Subcutaneous abdominal adipose tissue (tissue), 5 donors: ENCODE results near the gene TMC6.
A peak's percentile ranks its signal among the peaks of the same experiment; 100 is the strongest.
"Not testable (repeated sequence)": the region's sequence is repeated elsewhere in the genome, so short reads cannot be mapped to it uniquely, and the experiment has no call there.

Experiments used
- H3K27ac ChIP-seq: one replicate; pipeline ENCODE4 v1.7.0; 2013; ENCODE audit warnings: low read depth, mild to moderate bottlenecking, inconsistent platforms, low read length, moderate library complexity
- H3K27me3 ChIP-seq, 5 donors: one replicate each; pipeline ENCODE4 v1.7.0; 2013; ENCODE audit warnings: low read length in 5 of 5, inconsistent platforms in 1 of 5; ENCODE audit not compliant: control insufficient read depth in 5 of 5, insufficient read depth in 4 of 5
- H3K36me3 ChIP-seq, 5 donors: one replicate each; pipeline ENCODE4 v1.7.0; 2013; ENCODE audit warnings: low read length in 5 of 5; ENCODE audit not compliant: control insufficient read depth in 5 of 5, insufficient read depth in 5 of 5
- H3K4me1 ChIP-seq, 5 donors: one replicate each; pipeline ENCODE4 v1.7.0; 2013; ENCODE audit warnings: low read length in 5 of 5, mild to moderate bottlenecking in 3 of 5, moderate library complexity in 1 of 5; ENCODE audit not compliant: control insufficient read depth in 5 of 5, insufficient read depth in 5 of 5
- H3K4me3 ChIP-seq, 5 donors: one replicate each; pipeline ENCODE4 v1.7.0; 2013; ENCODE audit warnings: low read length in 5 of 5, low read depth in 1 of 5
- H3K9ac ChIP-seq, 5 donors: one replicate each; pipeline ENCODE4 v1.7.0; 2013; ENCODE audit warnings: low read length in 5 of 5, mild to moderate bottlenecking in 4 of 5, moderate library complexity in 3 of 5
- H3K9me3 ChIP-seq, 5 donors: one replicate each; pipeline ENCODE4 v1.7.0; 2013; ENCODE audit warnings: low read length in 5 of 5; ENCODE audit not compliant: control insufficient read depth in 5 of 5
- donor health status: healthy.
- donor health status: healthy.
- donor health status: healthy.
- donor health status: healthy.
- donor health status: healthy.

The TMC6 gene, protein sequence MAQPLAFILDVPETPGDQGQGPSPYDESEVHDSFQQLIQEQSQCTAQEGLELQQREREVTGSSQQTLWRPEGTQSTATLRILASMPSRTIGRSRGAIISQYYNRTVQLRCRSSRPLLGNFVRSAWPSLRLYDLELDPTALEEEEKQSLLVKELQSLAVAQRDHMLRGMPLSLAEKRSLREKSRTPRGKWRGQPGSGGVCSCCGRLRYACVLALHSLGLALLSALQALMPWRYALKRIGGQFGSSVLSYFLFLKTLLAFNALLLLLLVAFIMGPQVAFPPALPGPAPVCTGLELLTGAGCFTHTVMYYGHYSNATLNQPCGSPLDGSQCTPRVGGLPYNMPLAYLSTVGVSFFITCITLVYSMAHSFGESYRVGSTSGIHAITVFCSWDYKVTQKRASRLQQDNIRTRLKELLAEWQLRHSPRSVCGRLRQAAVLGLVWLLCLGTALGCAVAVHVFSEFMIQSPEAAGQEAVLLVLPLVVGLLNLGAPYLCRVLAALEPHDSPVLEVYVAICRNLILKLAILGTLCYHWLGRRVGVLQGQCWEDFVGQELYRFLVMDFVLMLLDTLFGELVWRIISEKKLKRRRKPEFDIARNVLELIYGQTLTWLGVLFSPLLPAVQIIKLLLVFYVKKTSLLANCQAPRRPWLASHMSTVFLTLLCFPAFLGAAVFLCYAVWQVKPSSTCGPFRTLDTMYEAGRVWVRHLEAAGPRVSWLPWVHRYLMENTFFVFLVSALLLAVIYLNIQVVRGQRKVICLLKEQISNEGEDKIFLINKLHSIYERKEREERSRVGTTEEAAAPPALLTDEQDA

DNA sequence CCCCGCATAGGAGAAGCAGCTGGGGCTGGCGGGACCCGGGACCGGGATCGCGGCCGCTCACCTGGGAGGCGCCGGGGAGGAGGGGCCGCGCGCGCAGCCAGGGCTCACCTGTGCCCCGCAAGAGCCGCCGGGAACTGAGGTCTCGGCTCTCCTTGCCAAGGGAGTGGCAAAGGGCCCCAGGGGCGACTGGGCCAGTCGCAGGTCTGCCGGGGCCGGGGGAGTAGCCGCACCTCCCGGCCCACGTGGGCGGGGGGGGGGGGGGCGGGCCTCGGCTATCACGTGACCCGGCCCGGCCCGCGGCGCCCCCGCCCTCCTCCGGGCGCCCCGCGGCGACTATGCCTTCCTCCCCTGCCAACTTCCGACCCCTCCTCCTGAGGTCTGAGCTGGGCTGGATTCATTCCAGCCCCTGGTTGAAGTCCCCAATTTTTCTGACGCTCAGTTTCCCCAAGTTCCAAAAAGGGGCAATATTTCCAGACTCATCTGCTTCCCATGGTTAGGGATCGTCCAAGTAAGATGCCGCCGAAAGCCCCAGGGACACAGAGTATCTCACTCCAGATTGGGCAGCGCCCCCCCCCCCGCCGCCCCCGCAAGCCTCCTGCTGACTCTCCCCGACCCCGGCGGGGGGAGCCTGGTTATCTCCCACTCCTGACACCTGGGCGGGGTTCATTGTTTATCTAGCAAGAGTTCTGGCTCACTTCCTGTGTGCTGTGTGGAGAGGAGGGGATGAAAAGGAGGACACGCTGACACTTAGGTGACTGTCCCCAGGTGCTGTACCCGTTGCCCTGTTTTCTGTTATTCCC, at the start of gene TMC6:
TSS of gene TMC6 (minus strand) at position 205 of the 800 bp plus-strand sequence. CDS start 1,923 bp downstream, outside the sequence.
- H3K27me3 ChIP-seq = peaks cover 0 to 12% (median 0%) of the 10 kb centered on the region in 5 donors
- H3K9ac ChIP-seq = peak within 1 kb of the TSS in 4 of 5 donors; percentile 79 to 86 (median 82)
- H3K36me3 ChIP-seq = peaks cover 0 to 26% (median 12%) of the 10 kb centered on the region in 5 donors
- H3K4me3 ChIP-seq = peak within 1 kb of the TSS; percentile 40 to 81 (median 74)
- no peaks in the 10 kb centered on the region for H3K9me3 ChIP-seq
- H3K4me1 ChIP-seq = peaks cover 7 to 93% (median 83%) of the 10 kb centered on the region in 5 donors
- H3K27ac ChIP-seq = peak within 1 kb of the TSS; percentile 84

DNA sequence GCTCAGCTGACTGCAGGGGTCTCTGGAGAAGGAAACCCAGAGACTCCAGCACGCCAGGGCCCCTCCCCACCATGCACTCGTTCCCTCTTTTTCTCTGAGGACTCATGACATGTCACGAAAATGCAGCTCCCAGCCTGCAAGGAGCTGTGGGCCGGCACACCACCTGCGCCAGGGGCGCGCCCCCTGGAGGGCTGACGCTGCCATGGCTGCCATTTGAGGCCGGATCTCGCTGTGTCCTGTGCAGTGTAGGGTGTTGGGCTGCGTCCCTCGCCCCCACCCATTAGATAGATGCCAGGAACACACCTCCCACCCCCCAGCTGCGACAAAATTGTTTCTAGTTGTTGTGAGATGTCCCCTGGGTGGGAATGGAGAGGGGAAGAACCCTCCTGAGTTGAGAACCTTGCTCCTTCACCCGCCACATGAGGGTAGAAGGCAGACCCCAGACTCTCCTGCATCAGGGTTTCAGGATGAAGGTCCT, 48.0 kb upstream of the TMC6 start:
- H3K9me3 ChIP-seq = no peaks in the 10 kb centered on the region
- peak overlapping the region in 1 of 5 donors; percentile 30 for H3K9ac ChIP-seq
- peaks cover 0 to 14% (median 10%) of the 10 kb centered on the region in 5 donors for H3K36me3 ChIP-seq
- H3K4me3 ChIP-seq = no peak overlapping the region
- H3K4me1 ChIP-seq = peaks cover 13 to 53% (median 44%) of the 10 kb centered on the region in 5 donors
- no peak overlapping the region for H3K27ac ChIP-seq
- no peaks in the 10 kb centered on the region for H3K27me3 ChIP-seq

DNA sequence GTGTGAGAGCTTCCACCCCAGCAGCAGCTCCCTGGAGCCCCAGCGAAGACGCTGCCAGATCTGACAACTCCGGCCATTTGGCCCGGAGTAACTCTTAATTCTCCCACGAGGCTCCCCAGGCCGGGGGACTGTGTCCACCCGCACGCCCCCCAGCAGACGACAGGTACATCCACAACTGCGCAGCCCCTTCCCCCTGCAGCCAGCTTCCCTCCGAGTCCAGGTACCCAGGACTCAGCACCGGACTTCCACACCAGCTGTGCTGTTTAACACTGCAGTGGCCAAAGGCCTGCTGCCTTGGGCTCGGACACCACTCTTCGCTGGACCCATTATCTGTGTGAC, 47.1 kb upstream of the TMC6 start:
- Histone ChIP-seq H3K9ac (no peak overlapping the region), H3K27me3 (no peaks in the 10 kb centered on the region), H3K9me3 (no peaks in the 10 kb centered on the region), H3K4me1 (peaks cover 13 to 59% (median 44%) of the 10 kb centered on the region in 5 donors), H3K36me3 (peaks cover 0 to 24% (median 19%) of the 10 kb centered on the region in 5 donors), H3K27ac (no peak overlapping the region), H3K4me3 (no peak overlapping the region)

DNA sequence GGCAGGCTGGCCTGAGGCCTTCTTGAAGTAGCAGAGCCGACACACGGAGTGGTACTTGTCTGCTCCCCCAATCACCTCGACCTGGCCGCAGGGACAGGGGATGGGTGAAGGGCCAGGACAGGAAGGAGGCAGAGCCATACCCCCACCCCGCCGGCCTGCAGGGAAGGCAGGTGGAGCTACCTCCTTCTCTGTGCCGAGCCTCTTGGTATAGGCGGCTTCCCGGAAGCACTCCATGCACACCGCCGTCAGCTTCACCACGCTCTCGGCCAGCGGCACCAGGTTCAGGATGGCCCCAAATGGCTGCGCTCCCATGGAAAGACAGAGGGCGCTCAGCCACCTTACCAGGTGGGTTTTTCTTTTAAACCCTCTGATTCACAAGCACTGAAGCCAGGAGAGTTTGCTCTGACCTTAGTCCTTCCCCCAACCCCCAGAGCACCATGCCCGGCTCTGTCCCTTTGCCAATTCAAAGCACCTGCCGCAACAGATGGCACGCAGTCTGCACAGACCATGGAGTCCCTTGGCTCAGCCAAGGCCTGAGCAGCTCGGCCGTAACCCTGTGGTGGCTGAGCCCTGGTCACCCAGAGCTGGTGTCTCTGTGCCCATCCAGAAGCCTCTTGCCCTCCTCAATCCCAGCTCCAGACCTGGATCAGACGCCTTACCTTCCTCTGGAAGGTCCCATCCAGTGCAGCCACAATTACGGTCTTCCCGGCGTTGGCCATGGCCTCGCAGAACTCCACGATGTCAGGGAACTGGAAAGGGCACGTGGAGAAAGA, 46.5 kb upstream of the TMC6 start:
- H3K4me3 ChIP-seq = no peak overlapping the region
- no peaks in the 10 kb centered on the region for H3K27me3 ChIP-seq
- H3K27ac ChIP-seq = peak overlapping the region; percentile 79
- H3K9ac ChIP-seq = peak overlapping the region in 4 of 5 donors; percentile 6 to 68 (median 46)
- peaks cover 13 to 64% (median 47%) of the 10 kb centered on the region in 5 donors for H3K4me1 ChIP-seq
- H3K9me3 ChIP-seq = no peaks in the 10 kb centered on the region
- peaks cover 0 to 25% (median 19%) of the 10 kb centered on the region in 5 donors for H3K36me3 ChIP-seq

DNA sequence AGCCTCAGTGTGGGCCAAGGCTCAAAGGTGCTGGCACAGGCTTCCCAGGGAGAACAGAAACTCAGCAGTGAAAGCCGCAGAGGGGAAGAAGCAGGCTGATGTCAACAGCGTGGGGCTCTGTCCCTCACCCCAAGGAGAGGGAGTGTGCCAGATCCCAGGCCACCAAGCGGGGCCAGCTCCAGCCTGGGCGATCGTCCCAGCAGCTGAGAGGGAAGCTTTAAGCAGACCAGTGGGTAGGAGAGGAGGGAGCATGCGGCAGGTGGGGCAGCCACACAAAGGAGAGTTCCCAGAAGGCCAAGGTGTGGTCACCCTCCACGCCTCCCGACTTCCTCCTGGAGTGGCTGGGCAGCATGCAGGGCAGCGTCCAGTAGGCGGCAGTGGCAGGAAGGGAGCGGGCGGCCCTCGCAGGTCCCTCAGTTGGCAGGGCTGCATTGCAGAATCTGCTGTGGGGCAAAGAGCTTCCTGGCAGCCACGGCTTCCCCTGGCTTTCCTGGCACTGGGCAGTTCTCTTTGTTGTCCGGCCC, 45.9 kb upstream of the TMC6 start:
- Histone ChIP-seq H3K27ac (peak overlapping the region; percentile 79), H3K9ac (peak overlapping the region in 3 of 5 donors; percentile 42 to 68 (median 59)), H3K4me3 (no peak overlapping the region), H3K36me3 (peaks cover 0 to 25% (median 19%) of the 10 kb centered on the region in 5 donors), H3K9me3 (no peaks in the 10 kb centered on the region), H3K4me1 (peaks cover 13 to 70% (median 53%) of the 10 kb centered on the region in 5 donors), H3K27me3 (no peaks in the 10 kb centered on the region)

DNA sequence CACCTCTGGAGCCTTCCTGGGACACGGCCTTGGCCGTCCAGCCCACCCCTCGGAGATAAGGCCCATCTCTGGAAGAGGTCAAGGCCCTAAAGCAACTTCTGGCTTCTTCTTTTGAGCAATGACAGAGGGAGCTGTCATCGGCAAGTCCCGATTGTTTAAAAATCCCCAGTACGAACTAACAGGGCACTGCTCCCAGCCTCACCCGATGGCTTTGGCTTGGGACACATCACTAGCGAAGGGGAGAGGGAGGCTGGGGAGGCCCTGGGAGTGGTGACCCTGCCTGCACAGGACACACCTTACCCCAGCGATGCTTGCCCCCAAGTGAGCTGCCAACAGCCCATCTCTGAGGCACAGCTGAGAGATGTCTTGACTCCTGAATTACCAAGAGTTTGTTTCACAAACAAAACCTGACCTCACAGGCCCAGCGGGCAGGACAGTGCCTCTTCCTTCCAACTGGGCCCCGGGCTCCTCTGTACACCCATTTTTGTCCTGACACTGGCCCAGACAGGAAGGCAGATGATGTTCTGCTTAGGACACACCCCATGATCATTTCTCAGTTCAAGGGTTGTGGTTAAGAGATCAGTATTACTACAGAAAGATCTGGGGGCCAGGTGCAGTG, 44.7 kb upstream of the TMC6 start:
- H3K27ac ChIP-seq = peak overlapping the region; percentile 79
- H3K36me3 ChIP-seq = peaks cover 0 to 25% (median 19%) of the 10 kb centered on the region in 5 donors
- no peaks in the 10 kb centered on the region for H3K9me3 ChIP-seq
- no peak overlapping the region for H3K9ac ChIP-seq
- no peaks in the 10 kb centered on the region for H3K27me3 ChIP-seq
- H3K4me1 ChIP-seq = peaks cover 13 to 77% (median 59%) of the 10 kb centered on the region in 5 donors
- no peak overlapping the region for H3K4me3 ChIP-seq

DNA sequence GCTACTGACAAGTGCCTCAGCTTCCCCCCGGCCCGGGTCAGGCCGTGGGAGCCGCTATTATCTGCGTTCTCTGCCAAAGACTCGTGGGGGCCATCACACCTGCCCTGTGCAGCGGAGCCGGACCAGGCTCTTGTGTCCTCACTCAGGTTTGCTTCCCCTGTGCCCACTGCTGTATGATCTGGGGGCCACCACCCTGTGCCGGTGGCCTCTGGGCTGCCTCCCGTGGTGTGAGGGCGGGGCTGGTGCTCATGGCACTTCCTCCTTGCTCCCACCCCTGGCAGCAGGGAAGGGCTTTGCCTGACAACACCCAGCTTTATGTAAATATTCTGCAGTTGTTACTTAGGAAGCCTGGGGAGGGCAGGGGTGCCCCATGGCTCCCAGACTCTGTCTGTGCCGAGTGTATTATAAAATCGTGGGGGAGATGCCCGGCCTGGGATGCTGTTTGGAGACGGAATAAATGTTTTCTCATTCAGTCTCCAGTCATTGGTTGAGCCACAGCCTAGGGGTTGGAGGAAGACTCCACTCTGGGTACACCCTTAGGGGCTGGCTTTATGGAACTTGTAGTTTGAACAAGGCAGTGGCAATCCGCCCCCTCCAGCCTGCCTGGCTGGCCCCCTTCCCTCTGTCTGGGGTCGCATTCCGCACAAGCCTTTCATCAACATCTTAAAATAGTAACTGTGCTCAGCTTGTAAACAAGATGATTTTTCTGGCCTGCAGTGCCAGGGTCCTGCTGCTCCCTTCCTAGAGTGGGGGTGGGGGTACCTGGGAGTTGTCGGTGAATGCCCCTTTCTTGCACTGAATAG, 43.9 kb upstream of the TMC6 start:
- Histone ChIP-seq H3K9ac (peak overlapping the region in 1 of 5 donors; percentile 35), H3K4me1 (peaks cover 13 to 82% (median 63%) of the 10 kb centered on the region in 5 donors), H3K9me3 (no peaks in the 10 kb centered on the region), H3K36me3 (peaks cover 0 to 25% (median 19%) of the 10 kb centered on the region in 5 donors), H3K27ac (peak overlapping the region; percentile 79), H3K4me3 (no peak overlapping the region), H3K27me3 (no peaks in the 10 kb centered on the region)

DNA sequence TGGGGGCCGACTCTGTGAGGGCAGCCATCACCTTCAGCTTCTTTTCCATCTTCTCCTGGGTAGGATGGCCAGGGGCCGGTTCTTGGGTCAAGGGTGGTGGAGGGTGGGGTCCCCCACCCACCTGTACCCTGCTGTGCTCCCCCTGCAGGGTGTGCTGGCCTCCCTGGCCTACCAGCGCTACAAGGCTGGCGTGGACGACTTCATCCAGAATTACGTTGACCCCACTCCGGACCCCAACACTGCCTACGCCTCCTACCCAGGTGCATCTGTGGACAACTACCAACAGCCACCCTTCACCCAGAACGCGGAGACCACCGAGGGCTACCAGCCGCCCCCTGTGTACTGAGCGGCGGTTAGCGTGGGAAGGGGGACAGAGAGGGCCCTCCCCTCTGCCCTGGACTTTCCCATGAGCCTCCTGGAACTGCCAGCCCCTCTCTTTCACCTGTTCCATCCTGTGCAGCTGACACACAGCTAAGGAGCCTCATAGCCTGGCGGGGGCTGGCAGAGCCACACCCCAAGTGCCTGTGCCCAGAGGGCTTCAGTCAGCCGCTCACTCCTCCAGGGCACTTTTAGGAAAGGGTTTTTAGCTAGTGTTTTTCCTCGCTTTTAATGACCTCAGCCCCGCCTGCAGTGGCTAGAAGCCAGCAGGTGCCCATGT, 43.2 kb upstream of the TMC6 start:
- Histone ChIP-seq H3K36me3 (peaks cover 0 to 25% (median 19%) of the 10 kb centered on the region in 5 donors), H3K4me1 (peaks cover 13 to 80% (median 61%) of the 10 kb centered on the region in 5 donors)
- not testable (repeated sequence) for H3K27ac ChIP-seq, H3K9ac ChIP-seq, H3K9me3 ChIP-seq, H3K27me3 ChIP-seq, H3K4me3 ChIP-seq
